GM18517 (cell line): ENCODE results near the gene MAN1A1.

ENCODE experiments used
- ATAC-seq: cut with Tn5 transposase; IDR thresholded peaks from one replicate; pipeline ENCODE4 v1.9.1; 2021; ENCODE audit warnings: mild to moderate bottlenecking, moderate library complexity; ENCODE audit not compliant: unreplicated experiment

Gene MAN1A1

GRCh38 chr6:119346936-119347335 is 2.6 kb downstream of the MAN1A1 start:
- ATAC-seq, result no peak

GRCh38 chr6:119346450-119346849 is 3.1 kb downstream of the MAN1A1 start:
- no peak for ATAC-seq

- ATAC-seq, result no peak
Measured at GRCh38 chr6:119345114-119345513, 4.4 kb downstream of the MAN1A1 start.

- ATAC-seq, result no peak
Measured at GRCh38 chr6:119344306-119344705, 5.3 kb downstream of the MAN1A1 start.

GRCh38 chr6:119343573-119344146 is 5.9 kb downstream of the MAN1A1 start:
- ATAC-seq, result no peak

- no peak for ATAC-seq
Measured at GRCh38 chr6:119343167-119343566, 6.4 kb downstream of the MAN1A1 start.

GRCh38 chr6:119342430-119342829 is 7.1 kb downstream of the MAN1A1 start:
- no peak for ATAC-seq

- no peak for ATAC-seq
Measured at GRCh38 chr6:119340796-119341487, 8.6 kb downstream of the MAN1A1 start.

- ATAC-seq, result no peak
Measured at GRCh38 chr6:119339941-119340456, 9.6 kb downstream of the MAN1A1 start.

GRCh38 chr6:119337762-119338161 is 11.8 kb downstream of the MAN1A1 start:
- ATAC-seq, result no peak

- no peak for ATAC-seq
Measured at GRCh38 chr6:119337252-119337651, 12.3 kb downstream of the MAN1A1 start.

GRCh38 chr6:119334535-119335264 is 14.9 kb downstream of the MAN1A1 start:
- ATAC-seq, result no peak

GRCh38 chr6:119333707-119334295 is 15.8 kb downstream of the MAN1A1 start:
- no peak for ATAC-seq

GRCh38 chr6:119333063-119333609 is 16.4 kb downstream of the MAN1A1 start:
- no peak for ATAC-seq

- no peak for ATAC-seq
Measured at GRCh38 chr6:119331663-119332286, 17.8 kb downstream of the MAN1A1 start.

- no peak for ATAC-seq
Measured at GRCh38 chr6:119330520-119331113, 18.9 kb downstream of the MAN1A1 start.

- ATAC-seq, result no peak
Measured at GRCh38 chr6:119329794-119330180, 19.8 kb downstream of the MAN1A1 start.

- ATAC-seq, result no peak
Measured at GRCh38 chr6:119328892-119329793, 20.4 kb downstream of the MAN1A1 start.

GRCh38 chr6:119328254-119328653 is 21.3 kb downstream of the MAN1A1 start:
- ATAC-seq, result no peak
